Measurements from ENCODE around the gene TJP1.
A peak's percentile ranks its signal among the peaks of the same experiment; 100 is the strongest.
"Not testable (repeated sequence)": the region's sequence is repeated elsewhere in the genome, so short reads cannot be mapped to it uniquely, and the experiment has no call there.

The TJP1 gene

DNA sequence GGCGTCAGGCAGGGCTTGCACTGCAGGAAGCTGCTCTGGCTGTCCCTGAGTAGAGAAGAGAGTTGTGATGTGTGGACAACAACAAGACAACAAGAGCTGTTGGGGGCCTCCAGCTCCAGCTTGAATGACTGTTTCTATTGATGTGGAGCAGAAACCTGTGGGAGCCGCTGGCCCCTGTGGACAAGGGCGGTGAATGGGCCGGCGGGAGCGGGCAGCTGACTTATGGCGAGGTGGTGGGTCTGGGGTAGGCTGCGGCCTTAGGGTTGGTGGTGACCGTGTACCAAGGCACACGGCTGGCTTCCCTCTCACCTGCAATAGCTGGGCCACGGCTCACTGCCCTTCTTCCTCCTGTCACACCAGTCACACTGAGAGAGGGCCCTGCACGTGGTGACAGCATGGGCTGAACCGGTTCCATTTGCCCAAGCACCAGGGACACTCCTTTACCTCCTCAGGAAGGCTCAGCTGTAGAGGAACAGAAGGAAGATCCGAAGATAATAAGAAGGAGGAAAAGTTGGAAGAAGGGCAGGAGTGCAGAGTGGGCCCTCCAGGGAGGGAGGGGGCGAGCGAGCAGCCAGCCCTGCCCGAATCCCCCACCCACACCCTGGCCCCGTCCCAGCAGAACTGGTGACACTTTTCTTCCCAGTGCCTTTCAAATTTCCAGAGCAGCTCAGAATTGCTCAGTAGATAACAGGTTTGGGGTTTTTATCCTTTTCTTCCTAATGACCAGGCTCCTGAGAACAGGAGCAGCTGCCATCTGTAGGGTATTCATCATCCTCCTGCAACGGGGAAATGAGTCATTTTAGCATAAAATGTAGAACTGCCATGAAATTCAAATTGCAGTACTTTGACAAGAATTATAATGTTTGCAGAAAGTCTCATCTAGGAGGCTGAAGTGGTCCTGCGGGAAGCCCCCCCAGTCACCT is 136.9 kb downstream of the TJP1 start:
- DNase-seq: no peak

DNA sequence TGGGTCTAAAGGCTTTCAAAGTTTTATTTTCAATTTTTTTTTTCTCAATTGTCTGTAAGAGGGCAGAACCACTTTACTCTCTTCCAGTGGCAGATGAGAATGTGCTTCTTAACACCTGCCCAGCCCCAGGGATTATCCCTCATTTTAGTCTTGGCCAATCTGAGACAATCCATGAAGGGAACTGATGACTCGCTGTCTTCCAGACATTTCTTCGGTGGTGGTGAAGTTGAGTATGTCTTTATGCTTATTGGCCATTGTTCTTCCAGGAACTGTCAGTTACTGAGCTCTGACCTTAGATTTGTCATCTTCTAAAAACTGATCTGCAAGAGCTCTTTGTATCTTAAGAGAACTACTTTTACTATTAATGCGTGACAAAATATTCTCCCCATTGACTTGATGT is 139.5 kb downstream of the TJP1 start:
- no peak for DNase-seq

GRCh38 chr15:29682361-29682760 is 139.9 kb downstream of the TJP1 start:
- DNase-seq: no peak

DNA sequence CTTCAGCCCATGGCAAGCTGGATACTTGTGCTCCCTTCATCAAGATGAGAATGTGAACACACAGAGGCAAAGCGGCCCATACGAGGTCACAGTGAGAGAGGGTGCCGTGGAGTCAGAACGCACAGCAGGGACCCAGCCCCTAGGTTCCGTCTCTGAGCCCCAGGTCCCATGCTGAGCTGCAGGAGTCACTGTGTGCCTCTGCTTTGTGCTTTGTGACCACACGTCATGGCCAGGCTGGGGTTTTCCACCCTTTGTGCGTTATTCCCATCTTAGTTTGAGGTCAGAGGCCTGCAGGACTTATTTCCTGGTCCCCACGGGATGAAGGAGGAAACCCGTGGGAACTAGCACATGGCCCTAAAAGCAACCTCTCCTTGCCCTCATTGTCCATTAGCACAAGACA is 140.3 kb downstream of the TJP1 start:
- DNase-seq: no peak

DNA sequence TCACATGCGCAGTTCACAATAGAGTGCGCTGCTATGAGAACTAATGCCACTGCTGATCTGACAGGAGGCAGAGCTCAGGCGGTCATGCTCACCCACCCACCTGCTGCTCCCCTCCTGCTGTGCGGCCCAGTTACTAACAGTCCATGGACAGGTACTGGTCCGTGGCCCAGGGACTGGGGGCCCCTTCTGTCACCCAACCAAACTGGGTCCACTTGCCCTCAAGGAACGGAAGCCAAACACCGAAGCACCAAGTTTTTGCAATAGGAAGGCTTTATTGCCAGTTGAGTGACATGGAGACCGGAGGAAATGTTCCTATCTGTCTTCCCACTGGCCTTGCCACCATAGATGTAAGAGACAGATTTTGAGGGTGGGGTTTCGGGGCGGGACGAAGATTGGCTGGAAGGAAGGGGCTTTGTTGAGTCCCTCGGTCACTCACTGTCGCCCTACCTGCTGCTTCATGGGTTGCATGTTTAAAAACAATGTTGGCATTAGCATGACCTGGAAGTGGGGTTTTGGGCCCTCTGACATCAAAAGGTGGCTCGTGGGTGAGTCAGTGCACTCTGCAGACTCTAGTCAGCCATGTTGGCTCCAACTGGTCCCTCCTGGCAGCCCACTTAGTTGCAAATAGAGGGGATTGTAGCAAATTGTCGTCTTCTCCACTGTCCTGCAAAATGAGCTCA is 141.0 kb downstream of the TJP1 start:
- no peak for DNase-seq

GRCh38 chr15:29680465-29681165 is 141.7 kb downstream of the TJP1 start:
- no peak for DNase-seq

DNA sequence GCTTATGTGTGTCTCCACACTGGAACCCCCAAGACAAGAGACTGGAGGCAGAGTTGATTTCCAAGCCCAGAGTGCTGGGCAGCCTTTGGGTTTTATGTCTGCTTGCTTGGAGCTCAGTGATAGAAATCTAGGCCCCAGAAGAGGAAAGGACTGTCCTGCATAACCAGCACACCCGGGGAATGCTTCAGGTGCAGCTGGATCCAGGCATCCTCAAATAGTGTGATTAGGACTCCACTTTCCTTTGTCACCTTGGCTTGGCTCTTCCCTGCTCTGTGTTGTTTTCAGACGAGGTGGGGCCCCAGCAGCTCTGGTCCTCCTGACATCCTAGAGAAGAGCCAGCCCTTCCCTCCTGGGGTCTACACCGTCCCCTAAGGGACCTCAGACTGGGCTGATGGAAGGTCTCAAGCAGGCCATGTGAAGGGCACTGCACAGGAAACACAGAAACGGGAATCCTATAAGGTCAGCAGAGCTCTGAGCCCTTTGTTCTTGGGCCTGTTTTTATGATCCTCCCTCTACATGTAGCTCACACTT is 143.7 kb downstream of the TJP1 start:
- DNase-seq: no peak

DNA sequence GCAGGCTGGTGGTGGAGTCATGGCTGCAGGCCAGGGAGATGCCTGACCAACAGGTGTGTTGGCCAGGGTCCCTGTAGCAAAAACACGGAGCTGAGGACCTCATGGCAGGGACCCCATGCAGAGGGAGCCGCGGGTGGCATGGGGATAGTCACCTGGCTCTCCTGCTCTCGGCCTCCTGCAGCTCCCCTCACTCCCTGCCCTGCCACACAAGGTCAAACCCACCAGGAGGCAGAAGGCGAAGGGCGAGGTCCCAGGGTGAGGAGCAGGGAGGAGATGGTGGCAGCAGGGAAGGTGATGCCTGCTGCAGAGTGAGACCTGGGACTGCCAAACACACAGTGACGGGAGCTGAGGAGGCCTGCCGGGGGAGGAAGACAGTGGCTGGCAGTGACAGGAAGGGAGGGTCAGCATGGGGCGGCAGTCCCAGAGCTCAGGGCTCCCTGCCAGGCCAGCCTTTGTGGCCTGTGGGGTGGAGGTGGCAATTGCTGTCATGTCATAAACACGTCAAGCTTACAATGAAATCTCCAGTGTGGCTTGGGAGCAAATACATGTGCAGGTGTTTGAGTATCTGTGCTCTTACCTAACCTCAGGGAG is 144.3 kb downstream of the TJP1 start:
- no peak for DNase-seq

GRCh38 chr15:29677455-29677854 is 144.8 kb downstream of the TJP1 start:
- no peak for DNase-seq

DNA sequence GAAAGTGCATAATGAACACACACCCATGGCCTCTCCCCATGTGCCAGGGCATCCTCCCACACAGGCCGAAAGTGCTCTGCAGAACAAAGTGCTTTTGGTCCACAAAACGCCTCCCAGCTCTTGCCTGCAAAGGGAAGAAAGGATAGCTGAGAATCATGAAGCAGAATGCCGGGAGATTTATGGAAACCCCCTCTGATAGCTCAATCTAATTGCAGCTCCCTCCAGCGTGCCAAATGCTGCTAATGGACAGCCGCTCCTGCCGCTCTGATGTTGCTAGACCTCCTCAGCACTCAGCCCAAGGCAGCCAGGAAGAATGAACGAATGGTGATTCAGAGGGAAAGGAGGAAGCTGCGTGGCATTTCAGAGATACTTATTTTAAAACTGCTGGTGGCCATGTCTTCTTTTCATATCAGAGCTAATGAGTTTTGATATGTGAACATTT is 145.3 kb downstream of the TJP1 start:
- DNase-seq: no peak

- not testable (repeated sequence) for DNase-seq
Observed at GRCh38 chr15:29676374-29676960, 145.8 kb downstream of the TJP1 start.

DNA sequence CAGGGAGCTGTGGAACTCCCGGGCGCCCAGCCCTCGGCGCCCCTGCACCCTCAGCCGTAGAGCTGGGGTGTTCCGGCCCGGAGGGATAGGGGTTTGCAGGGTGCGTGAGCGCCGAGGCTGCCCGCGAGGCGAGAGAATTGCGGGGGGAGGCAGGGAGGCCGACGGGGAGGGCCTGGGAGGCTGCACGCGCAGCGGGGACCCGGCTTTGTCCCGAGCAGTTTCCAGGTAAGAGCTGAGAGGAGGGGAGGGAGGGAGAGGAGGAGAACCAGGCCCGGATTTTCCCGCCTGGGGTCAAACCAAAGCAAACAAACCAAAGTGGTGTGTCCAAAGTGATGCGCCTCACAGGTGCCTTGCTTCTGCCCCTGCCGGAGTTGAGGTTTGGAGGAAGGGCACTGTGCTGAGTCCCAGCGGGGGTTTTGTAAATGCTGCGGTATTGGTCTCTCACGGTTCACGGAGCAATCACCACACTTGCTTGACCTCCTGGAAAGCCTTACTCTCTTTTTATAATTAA is 146.4 kb downstream of the TJP1 start:
- DNase-seq: no peak

DNA sequence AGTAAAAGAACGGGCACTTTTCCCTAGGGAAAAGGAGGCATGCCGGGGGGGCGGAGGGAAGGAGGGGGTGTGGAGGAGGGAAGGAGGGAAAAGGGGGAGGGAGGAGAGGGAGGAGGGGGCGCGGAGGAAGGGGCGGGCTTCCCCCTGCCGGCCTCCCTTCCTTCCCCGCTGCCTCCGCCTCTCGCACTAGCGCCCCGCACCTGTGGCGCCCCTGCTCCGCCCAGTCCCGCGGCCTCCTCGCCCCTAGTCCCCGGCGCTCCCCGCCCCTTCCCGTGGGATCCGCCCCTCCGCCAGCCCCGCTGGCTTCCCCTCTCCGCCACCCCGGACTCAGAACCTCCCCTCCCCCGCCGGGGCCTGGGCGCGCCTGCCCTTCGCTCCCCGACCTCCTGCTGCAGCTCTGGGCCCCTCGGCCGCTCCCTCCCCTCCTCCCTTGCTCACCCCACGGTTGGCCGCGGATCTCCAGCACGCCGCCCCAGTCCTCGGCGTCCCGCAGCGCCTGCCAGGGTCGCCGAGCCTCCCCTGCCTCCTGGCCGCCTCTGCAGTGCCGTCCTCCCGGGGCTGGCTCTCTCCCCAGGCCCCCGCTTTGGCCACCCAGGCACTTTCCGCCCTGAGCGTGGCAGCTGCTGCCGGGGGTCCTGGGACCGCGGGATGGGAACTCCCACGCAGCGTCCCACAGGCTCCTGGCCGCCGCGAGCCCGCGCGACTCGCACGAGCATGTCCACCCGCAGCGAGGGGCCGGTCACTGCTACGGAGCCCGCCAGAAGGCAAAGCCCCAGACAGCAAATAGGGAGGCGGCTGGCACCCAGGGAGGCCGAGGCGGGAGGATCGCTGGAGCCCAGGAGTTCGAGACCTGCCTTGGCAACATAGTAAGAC is 147.4 kb downstream of the TJP1 start:
- peak in 19 of 51 donors; percentile 15 to 51 (median 29) for DNase-seq

GRCh38 chr15:29672923-29673809 is 149.1 kb downstream of the TJP1 start:
- DNase-seq: no peak

DNA sequence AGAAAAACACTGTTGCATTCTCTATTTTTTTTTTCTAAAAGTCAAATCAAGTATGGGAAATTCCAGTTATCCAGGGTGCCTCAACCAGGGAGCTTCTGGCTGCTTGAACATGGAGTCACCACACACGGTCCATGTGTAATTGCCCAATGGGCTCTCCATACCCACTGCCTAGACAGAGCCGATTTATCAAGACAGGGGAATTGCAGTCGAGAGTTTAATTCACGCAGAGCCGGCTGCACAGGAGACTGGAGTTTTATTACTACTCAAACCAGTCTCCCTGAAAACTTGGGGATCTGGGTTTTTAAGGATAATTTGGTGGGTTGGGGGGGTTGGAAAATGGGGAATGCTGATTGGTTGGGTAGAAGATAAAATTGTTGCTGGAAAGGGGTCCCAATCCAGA is 149.8 kb downstream of the TJP1 start:
- DNase-seq: no peak

GRCh38 chr15:29672046-29672445 is 150.2 kb downstream of the TJP1 start:
- DNase-seq: not testable (repeated sequence)

DNA sequence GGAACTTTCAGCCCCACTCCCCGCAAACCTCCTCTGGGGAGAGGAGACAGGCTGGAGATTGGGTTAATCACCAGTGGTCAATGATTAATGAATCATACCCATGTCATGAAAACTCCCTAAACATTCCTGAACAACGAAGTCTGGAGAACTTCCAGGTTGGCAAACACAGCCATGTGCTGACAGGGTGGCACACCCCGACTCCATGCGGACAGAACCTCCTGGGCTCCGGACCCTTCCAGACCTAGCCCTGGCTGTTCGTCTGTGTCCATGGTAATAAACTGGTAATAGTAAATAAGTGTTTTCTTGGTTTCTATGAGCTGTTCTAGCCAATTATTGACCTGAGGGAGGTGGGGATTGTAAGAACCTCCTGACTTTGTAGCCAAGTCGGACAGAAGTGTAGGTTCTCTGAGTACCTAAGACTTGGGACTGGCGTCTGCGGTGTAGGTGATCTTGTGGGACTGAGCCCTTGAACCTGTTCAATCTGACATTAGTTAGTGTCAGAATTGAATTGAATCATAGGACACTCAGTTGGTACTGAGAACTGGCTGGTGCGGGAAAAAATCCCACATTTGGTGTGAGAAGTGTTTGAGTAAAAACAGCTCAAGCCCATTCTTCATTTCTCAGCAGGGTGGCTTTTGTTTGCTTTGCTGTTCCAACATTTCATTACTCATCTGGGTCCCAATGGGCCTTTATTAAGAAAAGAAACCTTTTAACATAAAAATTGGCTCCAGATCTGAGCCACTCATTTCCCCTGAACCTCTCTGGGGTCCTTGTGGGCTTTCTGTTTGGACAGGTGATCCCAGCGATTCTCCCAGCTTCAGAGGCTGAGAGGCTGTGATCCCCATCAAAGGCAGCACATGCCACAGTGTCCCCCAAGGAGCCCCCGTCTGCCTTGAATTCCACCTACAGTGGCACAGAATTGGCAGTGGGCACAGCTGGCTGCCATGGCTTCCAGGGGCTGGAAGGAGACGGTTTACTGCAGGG is 151.0 kb downstream of the TJP1 start:
- DNase-seq: peak in 1 of 51 donors; percentile 16
